ENCODE measurements around the gene HAO1. TPM values are rescaled to one million over a fixed set of nuclear protein-coding genes. Genes with fewer than 3 reads are reported as not detected.

Gene HAO1
- total RNA-seq, 4 donors from 2014 or later: not detected

DNA sequence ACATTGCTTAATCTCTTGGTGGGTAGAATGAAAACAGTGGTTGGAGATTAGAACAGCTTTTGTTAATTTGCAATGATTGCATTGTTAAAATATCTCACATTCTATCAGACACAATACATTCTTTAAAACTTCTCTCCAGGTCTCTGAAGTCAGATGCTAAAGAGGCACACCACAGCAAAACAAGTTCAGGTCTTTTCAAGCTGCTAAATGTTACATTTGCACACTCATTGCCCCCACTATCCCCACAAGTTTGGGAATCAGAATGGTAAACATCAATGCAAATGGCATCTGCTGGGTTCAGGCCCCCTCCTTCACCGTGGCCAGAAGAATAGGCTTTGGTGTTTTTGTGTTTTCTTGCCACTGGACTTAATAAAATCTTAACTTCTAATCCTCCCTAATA, 10.1 kb upstream of the HAO1 start:
- no peak overlapping the region for H3K4me3 ChIP-seq
- no peak for DNase-seq
- H3K27ac ChIP-seq: no peak overlapping the region
- H3K36me3 ChIP-seq: no peaks in the 10 kb centered on the region
- H3K4me1 ChIP-seq: no peaks in the 10 kb centered on the region
- no peak for TF ChIP-seq POLR2A (IDR thresholded peaks at IDR 0.05)
- TF ChIP-seq, protein P1, sequence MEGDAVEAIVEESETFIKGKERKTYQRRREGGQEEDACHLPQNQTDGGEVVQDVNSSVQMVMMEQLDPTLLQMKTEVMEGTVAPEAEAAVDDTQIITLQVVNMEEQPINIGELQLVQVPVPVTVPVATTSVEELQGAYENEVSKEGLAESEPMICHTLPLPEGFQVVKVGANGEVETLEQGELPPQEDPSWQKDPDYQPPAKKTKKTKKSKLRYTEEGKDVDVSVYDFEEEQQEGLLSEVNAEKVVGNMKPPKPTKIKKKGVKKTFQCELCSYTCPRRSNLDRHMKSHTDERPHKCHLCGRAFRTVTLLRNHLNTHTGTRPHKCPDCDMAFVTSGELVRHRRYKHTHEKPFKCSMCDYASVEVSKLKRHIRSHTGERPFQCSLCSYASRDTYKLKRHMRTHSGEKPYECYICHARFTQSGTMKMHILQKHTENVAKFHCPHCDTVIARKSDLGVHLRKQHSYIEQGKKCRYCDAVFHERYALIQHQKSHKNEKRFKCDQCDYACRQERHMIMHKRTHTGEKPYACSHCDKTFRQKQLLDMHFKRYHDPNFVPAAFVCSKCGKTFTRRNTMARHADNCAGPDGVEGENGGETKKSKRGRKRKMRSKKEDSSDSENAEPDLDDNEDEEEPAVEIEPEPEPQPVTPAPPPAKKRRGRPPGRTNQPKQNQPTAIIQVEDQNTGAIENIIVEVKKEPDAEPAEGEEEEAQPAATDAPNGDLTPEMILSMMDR (IDR thresholded peaks at IDR 0.05): no peak
- intact Hi-C loops (cut with DNase I; ENCODE audit: low total_unique reads): no loop called here
- H3K9me3 ChIP-seq: no peaks in the 10 kb centered on the region
- H3K27me3 ChIP-seq: no peaks in the 10 kb centered on the region

DNA sequence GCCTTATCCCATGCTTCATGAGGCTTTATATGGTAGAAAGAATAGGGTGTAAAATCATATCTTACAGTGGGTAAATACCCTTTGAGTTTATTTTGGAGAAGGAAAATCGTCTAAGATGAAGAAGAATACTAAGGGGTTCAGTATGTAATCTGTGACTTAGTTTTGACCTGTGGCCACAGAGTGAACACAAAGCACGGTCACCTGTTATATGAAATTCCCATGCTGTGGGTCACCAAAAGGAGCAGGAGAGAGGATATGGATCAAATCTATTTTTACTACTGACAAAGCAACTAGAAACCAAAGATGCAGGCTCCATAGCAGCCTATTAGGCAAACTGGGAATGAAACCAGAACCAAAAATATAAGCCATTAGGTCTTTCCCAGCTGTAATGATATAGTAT, 3.6 kb upstream of the HAO1 start:
- Histone ChIP-seq H3K36me3 (no peaks in the 10 kb centered on the region), H3K27ac (no peak overlapping the region), H3K9me3 (no peaks in the 10 kb centered on the region), H3K4me3 (no peak overlapping the region), H3K4me1 (no peaks in the 10 kb centered on the region), H3K27me3 (no peaks in the 10 kb centered on the region)
- TF ChIP-seq, protein P1 (IDR thresholded peaks at IDR 0.05): no peak
- no peak for TF ChIP-seq POLR2A (IDR thresholded peaks at IDR 0.05)
- intact Hi-C loops (cut with DNase I; ENCODE audit: low total_unique reads): no loop called here
- DNase-seq: no peak

GRCh38 chr20:7939663-7940062, 595 bp downstream of the HAO1 start:
- Histone ChIP-seq H3K27ac (no peak overlapping the region), H3K9me3 (no peaks in the 10 kb centered on the region), H3K4me1 (no peaks in the 10 kb centered on the region), H3K36me3 (no peaks in the 10 kb centered on the region), H3K27me3 (no peaks in the 10 kb centered on the region), H3K4me3 (no peak overlapping the region)
- intact Hi-C loops (cut with DNase I; ENCODE audit: low total_unique reads): no loop called here
- TF ChIP-seq, protein P1 (IDR thresholded peaks at IDR 0.05): no peak
- no peak for TF ChIP-seq POLR2A (IDR thresholded peaks at IDR 0.05)
- DNase-seq: no peak

GRCh38 chr20:7938058-7938457, 2.2 kb downstream of the HAO1 start:
- H3K36me3 ChIP-seq: no peaks in the 10 kb centered on the region
- no peaks in the 10 kb centered on the region for H3K9me3 ChIP-seq
- H3K4me3 ChIP-seq: no peak overlapping the region
- no peaks in the 10 kb centered on the region for H3K4me1 ChIP-seq
- H3K27me3 ChIP-seq: no peaks in the 10 kb centered on the region
- no peak for DNase-seq
- H3K27ac ChIP-seq: no peak overlapping the region
- intact Hi-C loops (cut with DNase I; ENCODE audit: low total_unique reads): no loop called here
- TF ChIP-seq POLR2A (IDR thresholded peaks at IDR 0.05): no peak
- TF ChIP-seq, protein P1 (IDR thresholded peaks at IDR 0.05): no peak

GRCh38 chr20:7937328-7937727, 2.9 kb downstream of the HAO1 start:
- H3K9me3 ChIP-seq: no peaks in the 10 kb centered on the region
- intact Hi-C loops (cut with DNase I; ENCODE audit: low total_unique reads): no loop called here
- no peak for DNase-seq
- TF ChIP-seq, protein P1 (IDR thresholded peaks at IDR 0.05): no peak
- no peak for TF ChIP-seq POLR2A (IDR thresholded peaks at IDR 0.05)
- no peaks in the 10 kb centered on the region for H3K36me3 ChIP-seq
- no peaks in the 10 kb centered on the region for H3K4me1 ChIP-seq
- no peak overlapping the region for H3K27ac ChIP-seq
- H3K4me3 ChIP-seq: no peak overlapping the region
- no peaks in the 10 kb centered on the region for H3K27me3 ChIP-seq

Data from uterus (tissue), 4 donors.